Testis (tissue), 3 donors: ENCODE results near the gene SH2D3A. TPM values are rescaled to one million over a fixed set of nuclear protein-coding genes. Genes with fewer than 3 reads are reported as not detected.

Experiments used
- DNase-seq: peaks from one replicate; pipeline ENCODE4 v3.0.0-alpha.2; 2019
- H3K27ac ChIP-seq, 2 donors: fragments of 200-600 bp; sonication (generic); one replicate each; pipeline ENCODE4 v1.5.1; 2019
- H3K27me3 ChIP-seq: fragments of 200-600 bp; sonication (generic); one replicate; pipeline ENCODE4 v1.5.1; 2019
- H3K36me3 ChIP-seq: fragments of 200-600 bp; sonication (generic); one replicate; pipeline ENCODE4 v1.5.1; 2017; ENCODE audit warnings: low read depth; ENCODE audit errors: missing control alignments
- H3K4me1 ChIP-seq: fragments of 200-600 bp; sonication (generic); one replicate; pipeline ENCODE4 v1.5.1; 2019
- H3K4me3 ChIP-seq, 2 donors: fragments of 200-600 bp; sonication (generic); one replicate each; pipeline ENCODE4 v1.5.1; 2017 to 2019
- H3K9me3 ChIP-seq: fragments of 200-600 bp; sonication (generic); one replicate; pipeline ENCODE4 v1.5.1; 2017
- CTCF ChIP-seq, 3 experiments: fragments of 450-650 bp in 2 of 3; fragments of 200-600 bp in 1 of 3; sonication (generic) in 1 of 3; IDR thresholded peaks; one replicate each; pipeline ENCODE4 v1.5.1; 2016 to 2019; ENCODE audit warnings: antibody characterized with exemption in 3 of 3, mild to moderate bottlenecking in 2 of 3, moderate library complexity in 1 of 3
- POLR2A ChIP-seq: fragments of 450-650 bp; IDR thresholded peaks from one replicate; pipeline ENCODE4 v1.6.1; 2017; ENCODE audit warnings: antibody characterized with exemption, mild to moderate bottlenecking, moderate library complexity
- WGBS, 2 donors: methylation state at CpG; one replicate each; pipeline ENCODE4 v1.1.5; 2018; 5-methylcytosine and 5-hydroxymethylcytosine counted together
- intact Hi-C: fragments of 100-400 bp; cut with DNase I; formaldehyde crosslinking; loops from one replicate; pipeline ENCODE4 v1.15.1; 2023; ENCODE audit warnings: low total_unique reads
- polyA plus RNA-seq: library from polyadenylated mRNA; stranded (reverse); fragments of 350-450 nt; fragmentation: Illumina TruSeq; extraction: RNeasy Lipid Tissue Mini Kit (QIAGEN cat#74804); gene quantifications from one replicate; pipeline ENCODE4 v1.2.3, GENCODE V29; 2014; ENCODE audit warnings: low read depth, low replicate concordance; ENCODE audit not compliant: insufficient read depth
- total RNA-seq, 2 donors: library from RNA; depleted of rRNA; stranded (reverse); fragments of >200 nt; gene quantifications; one replicate each; pipeline ENCODE4 v1.2.3, GENCODE V29; 2016

SH2D3A gene
- total and polyA plus RNA-seq, 3 donors from 2014 or later = 7.4 to 12.8 (median 7.5) TPM

GRCh38 chr19:6730941-6731670 is 36.1 kb downstream of the SH2D3A start:
- 77 to 89% methylated on average over 19 to 29 of the region's 30 CpGs for WGBS, 2 donors
- no peak for TF ChIP-seq CTCF (IDR thresholded peaks at IDR 0.05)
- TF ChIP-seq POLR2A = no peak
- Histone ChIP-seq H3K9me3 (no peaks in the 10 kb centered on the region), H3K4me1 (peaks cover 7% of the 10 kb centered on the region), H3K36me3 (no peaks in the 10 kb centered on the region), H3K4me3 (no peak overlapping the region), H3K27me3 (no peaks in the 10 kb centered on the region), H3K27ac (no peak overlapping the region)
- no peak for DNase-seq
- intact Hi-C loops = no loop called here

- peak; percentile 91 for DNase-seq
- TF ChIP-seq CTCF (IDR thresholded peaks at IDR 0.05) (no peak), POLR2A (no peak)
- Histone ChIP-seq H3K36me3 (no peaks in the 10 kb centered on the region), H3K9me3 (no peaks in the 10 kb centered on the region), H3K27ac (no peak overlapping the region), H3K27me3 (no peaks in the 10 kb centered on the region), H3K4me3 (peak overlapping the region in 1 of 2 donors; percentile 15), H3K4me1 (peaks cover 6% of the 10 kb centered on the region)
- intact Hi-C loops = no loop called here
- WGBS, 2 donors = 48 to 57% methylated on average over 19 to 27 of the region's 27 CpGs
Measured at GRCh38 chr19:6730153-6730804, 37.0 kb downstream of the SH2D3A start.

GRCh38 chr19:6729573-6730152 is 37.6 kb downstream of the SH2D3A start:
- TF ChIP-seq CTCF (IDR thresholded peaks at IDR 0.05) = no peak
- no peak for TF ChIP-seq POLR2A
- Histone ChIP-seq H3K27me3 (no peaks in the 10 kb centered on the region), H3K36me3 (no peaks in the 10 kb centered on the region), H3K4me1 (peaks cover 9% of the 10 kb centered on the region), H3K9me3 (no peaks in the 10 kb centered on the region), H3K4me3 (peak overlapping the region in 1 of 2 donors; percentile 15), H3K27ac (no peak overlapping the region)
- intact Hi-C loops = no loop called here
- WGBS, 2 donors = 66 to 76% methylated on average over 23 of the region's 23 CpGs
- no peak for DNase-seq

- Histone ChIP-seq H3K9me3 (no peaks in the 10 kb centered on the region), H3K36me3 (no peaks in the 10 kb centered on the region), H3K27me3 (no peaks in the 10 kb centered on the region), H3K4me3 (no peak overlapping the region), H3K27ac (no peak overlapping the region), H3K4me1 (peaks cover 9% of the 10 kb centered on the region)
- DNase-seq = no peak
- TF ChIP-seq POLR2A = no peak
- no peak for TF ChIP-seq CTCF (IDR thresholded peaks at IDR 0.05)
- WGBS, 2 donors = 47 to 52% methylated on average over 8 of the region's 8 CpGs
- intact Hi-C loops = no loop called here
Measured at GRCh38 chr19:6728346-6728745, 38.9 kb downstream of the SH2D3A start.
